H1 (cell line): ENCODE results near the gene WDR12. TPM values are rescaled to one million over a fixed set of nuclear protein-coding genes. Genes with fewer than 3 reads are reported as not detected.

ENCODE experiments used
- CTCF ChIA-PET: fragments of 300-600 bp; sonication (Branson Sonifier 250); formaldehyde crosslinking; loops from one replicate; lab custom pipeline; 2021; ENCODE audit not compliant: partially characterized antibody; lab: Charles Lee
- POLR2A ChIA-PET: fragments of 300-600 bp; sonication (Branson Sonifier 250); formaldehyde crosslinking; loops from one replicate; lab custom pipeline; 2021; ENCODE audit warnings: inconsistent platforms; ENCODE audit not compliant: partially characterized antibody; lab: Charles Lee
- DNase-seq, 2 experiments: peaks; one replicate each; pipeline versions ENCODE4 v3.0.0 to v3.0.0-alpha.2; 2010 to 2022; ENCODE audit warnings: low spot score in 2 of 2, low read depth in 1 of 2, mixed read lengths in 1 of 2
- FAIRE-seq: peaks from 2 replicates; lab custom pipeline; 2011; peaks lifted over from hg19 to GRCh38; lab: Jason Lieb, UNC
- H2AFZ ChIP-seq: 2 replicates; pipeline ENCODE4 v1.8.1; 2012; ENCODE audit warnings: low read length, inconsistent platforms
- H2AK5ac ChIP-seq: 2 replicates; pipeline ENCODE4 v1.6.1; 2013; ENCODE audit warnings: low read depth, low read length
- H2BK120ac ChIP-seq: replicated peaks from 2 replicates; pipeline ENCODE3; 2013; ENCODE audit warnings: low read depth, low read length, inconsistent platforms
- H2BK12ac ChIP-seq: 2 replicates; pipeline ENCODE4 v1.6.1; 2013; ENCODE audit warnings: low read depth, low read length
- H2BK15ac ChIP-seq: 2 replicates; pipeline ENCODE4 v1.6.1; 2013; ENCODE audit warnings: low read length
- H2BK20ac ChIP-seq: 2 replicates; pipeline ENCODE4 v1.6.1; 2013; ENCODE audit warnings: low read length
- H2BK5ac ChIP-seq: 2 replicates; pipeline ENCODE4 v1.6.1; 2013; ENCODE audit warnings: low read depth, low read length
- H3K14ac ChIP-seq: 2 replicates; pipeline ENCODE4 v1.6.1; 2013; ENCODE audit warnings: inconsistent platforms; ENCODE audit not compliant: insufficient read length
- H3K18ac ChIP-seq: 2 replicates; pipeline ENCODE4 v1.6.1; 2013; ENCODE audit warnings: low read length; ENCODE audit errors: extremely low read depth
- H3K23ac ChIP-seq: 2 replicates; pipeline ENCODE4 v1.6.1; 2013; ENCODE audit warnings: inconsistent platforms; ENCODE audit not compliant: insufficient read length
- H3K23me2 ChIP-seq: 2 replicates; pipeline ENCODE4 v1.6.1; 2013; ENCODE audit warnings: low read depth, low read length
- H3K27ac ChIP-seq: 2 replicates; pipeline ENCODE4 v1.6.1; 2011; ENCODE audit warnings: low read depth, low read length, inconsistent platforms
- H3K27me3 ChIP-seq, 4 experiments: replicated peaks in 1 of 4; 1 replicate in 1 of 4; 2 replicates in 3 of 4; pipeline versions ENCODE4 v1.6.1 to v1.8.1; 2011 to 2013; ENCODE audit warnings: low read length in 3 of 4, mild to moderate bottlenecking in 3 of 4, inconsistent platforms in 2 of 4, mixed read lengths in 2 of 4, moderate library complexity in 1 of 4; ENCODE audit not compliant: control insufficient read depth in 3 of 4, insufficient read depth in 3 of 4; ENCODE audit errors: extremely low read depth in 1 of 4
- H3K36me3 ChIP-seq, 4 experiments: 2 replicates each; pipeline versions ENCODE4 v1.6.1 to v1.8.1; 2011 to 2013; ENCODE audit warnings: mild to moderate bottlenecking in 4 of 4, low read length in 3 of 4, moderate library complexity in 2 of 4, control low read depth in 1 of 4, inconsistent platforms in 1 of 4; ENCODE audit not compliant: insufficient read depth in 4 of 4, control insufficient read depth in 2 of 4
- H3K4ac ChIP-seq: replicated peaks from 2 replicates; pipeline ENCODE3; 2013; ENCODE audit warnings: low read length, low read depth, mixed read lengths, inconsistent platforms; ENCODE audit not compliant: insufficient read length
- H3K4me1 ChIP-seq, 4 experiments: replicated peaks in 1 of 4; 1 replicate in 1 of 4; 2 replicates in 3 of 4; pipeline versions ENCODE4 v1.6.1 to v1.8.1; 2011 to 2013; ENCODE audit warnings: low read length in 3 of 4, inconsistent platforms in 2 of 4, mixed read lengths in 1 of 4; ENCODE audit not compliant: insufficient read depth in 4 of 4, control insufficient read depth in 3 of 4
- H3K4me2 ChIP-seq, 2 experiments: 2 replicates each; pipeline versions ENCODE4 v1.6.1 to v1.8.1; 2011 to 2013; ENCODE audit warnings: low read depth in 2 of 2, low read length in 2 of 2, control low read depth in 1 of 2, inconsistent platforms in 1 of 2, mild to moderate bottlenecking in 1 of 2; ENCODE audit not compliant: insufficient read depth in 1 of 2
- H3K4me3 ChIP-seq, 4 experiments: fragments of 200-600, 300-600 bp in 1 of 4; sonication (generic), shearing (Covaris generic), sonication (Bioruptor Twin) in 1 of 4; 2 replicates each; pipeline versions ENCODE4 v1.5.1 to v1.8.1; 2011 to 2016; ENCODE audit warnings: low read length in 4 of 4, low read depth in 3 of 4, control low read depth in 2 of 4, inconsistent platforms in 2 of 4, mild to moderate bottlenecking in 2 of 4, mixed read lengths in 1 of 4, moderate library complexity in 1 of 4; ENCODE audit not compliant: insufficient read depth in 2 of 4; ENCODE audit errors: extremely low read depth in 1 of 4
- H3K56ac ChIP-seq: replicated peaks from 2 replicates; pipeline ENCODE3; 2013; ENCODE audit warnings: low read depth, mild to moderate bottlenecking, mixed read lengths, low read length, inconsistent platforms; ENCODE audit not compliant: insufficient read length
- H3K79me1 ChIP-seq: 2 replicates; pipeline ENCODE4 v1.6.1; 2013; ENCODE audit warnings: low read depth, low read length, control low read depth
- H3K79me2 ChIP-seq, 2 experiments: 2 replicates each; pipeline versions ENCODE4 v1.6.1 to v1.8.1; 2012 to 2013; ENCODE audit warnings: low read length in 2 of 2, mild to moderate bottlenecking in 2 of 2, inconsistent platforms in 1 of 2; ENCODE audit not compliant: insufficient read depth in 2 of 2, control insufficient read depth in 1 of 2
- H3K9ac ChIP-seq, 4 experiments: replicated peaks in 1 of 4; 1 replicate in 1 of 4; 2 replicates in 3 of 4; pipeline versions ENCODE4 v1.6.1 to v1.8.1; 2011 to 2013; ENCODE audit warnings: low read depth in 3 of 4, low read length in 3 of 4, control low read depth in 2 of 4, mild to moderate bottlenecking in 2 of 4, moderate library complexity in 2 of 4, inconsistent platforms in 1 of 4; ENCODE audit errors: extremely low read depth in 1 of 4
- H3K9me3 ChIP-seq, 2 experiments: 2 replicates each; pipeline versions ENCODE4 v1.6.1 to v1.8.1; 2012 to 2013; ENCODE audit warnings: mild to moderate bottlenecking in 2 of 2, moderate library complexity in 2 of 2, control low read depth in 1 of 2, inconsistent platforms in 1 of 2, low read depth in 1 of 2, low read length in 1 of 2, mixed read lengths in 1 of 2; ENCODE audit not compliant: insufficient read depth in 2 of 2
- H4K20me1 ChIP-seq, 2 experiments: replicated peaks in 1 of 2; 2 replicates each; pipeline versions ENCODE3 to v1.8.1; 2011 to 2013; ENCODE audit warnings: inconsistent platforms in 2 of 2, low read length in 2 of 2, mild to moderate bottlenecking in 1 of 2; ENCODE audit not compliant: insufficient read depth in 2 of 2, control insufficient read depth in 1 of 2
- H4K5ac ChIP-seq: 2 replicates; pipeline ENCODE4 v1.6.1; 2013; ENCODE audit warnings: low read length, low read depth, mixed read lengths, inconsistent platforms; ENCODE audit not compliant: insufficient read length
- H4K8ac ChIP-seq: 2 replicates; pipeline ENCODE4 v1.8.0; 2013; ENCODE audit warnings: mild to moderate bottlenecking, moderate library complexity, low read length, inconsistent platforms; ENCODE audit not compliant: insufficient read depth; ENCODE audit errors: extremely low read depth
- H4K91ac ChIP-seq: replicated peaks from 2 replicates; pipeline ENCODE3; 2013; ENCODE audit warnings: low read length, mixed read lengths, inconsistent platforms; ENCODE audit not compliant: insufficient read length
- CHD1 ChIP-seq: IDR thresholded peaks from 2 replicates; pipeline ENCODE4 v1.6.1; 2012; ENCODE audit warnings: low read depth, low read length, improper control_type of control experiment
- RXRA ChIP-seq: IDR thresholded peaks from 2 replicates; pipeline ENCODE4 v1.6.1; 2011; ENCODE audit warnings: low read depth, mild to moderate bottlenecking, low read length, moderate library complexity; ENCODE audit not compliant: insufficient read depth
- SAP30 ChIP-seq: fragments of 300-600 bp; sonication (generic); IDR thresholded peaks from 2 replicates; pipeline ENCODE4 v1.7.1; 2012; ENCODE audit warnings: low read length, moderate library complexity, mild to moderate bottlenecking, inconsistent platforms; ENCODE audit not compliant: insufficient read depth, insufficient replicate concordance
- WGBS, 2 experiments: shearing (Covaris generic) in 1 of 2; methylation state at CpG; one replicate each; pipeline versions ENCODE4 v1.1.6 to v1.1.7; 2013 to 2015; ENCODE audit warnings: low lambda C conversion rate in 2 of 2, mixed read lengths in 2 of 2, inconsistent platforms in 1 of 2, low coverage in 1 of 2, missing lambda C conversion rate in 1 of 2; ENCODE audit not compliant: insufficient replicate concordance in 2 of 2, insufficient coverage in 1 of 2, insufficient read length in 1 of 2; ENCODE audit errors: extremely low coverage in 1 of 2, missing lambda C conversion rate in 1 of 2; 5-methylcytosine and 5-hydroxymethylcytosine counted together
- polyA plus RNA-seq, 7 experiments: library from polyadenylated mRNA; depleted of rRNA in 3 of 7; stranded (reverse) in 5 of 7; unstranded in 2 of 7; fragments of >200 nt in 5 of 7; fragments of 200-250 nt in 2 of 7; gene quantifications; 1 replicate in 5 of 7; 2 replicates in 1 of 7; 4 replicates in 1 of 7; pipeline versions ENCODE4 v1.2.1 to v1.2.3, GENCODE V29; 2011 to 2013; ENCODE audit warnings: missing spikeins in 2 of 7, mixed read lengths in 2 of 7
- total RNA-seq: library from RNA; stranded (reverse); fragmentation: NEBNext Ultra II Directional; extraction: Animal tissue kit (Norgen Biotek cat#: 25700); gene quantifications from 2 replicates; pipeline ENCODE4 v1.2.1, GENCODE V29; 2021

Gene WDR12
- total and polyA plus RNA-seq, 2 of the 8 experiments (the other 6 are each of a cell fraction or from before 2014, with no cell fraction given) = 25.0 to 183 TPM

DNA sequence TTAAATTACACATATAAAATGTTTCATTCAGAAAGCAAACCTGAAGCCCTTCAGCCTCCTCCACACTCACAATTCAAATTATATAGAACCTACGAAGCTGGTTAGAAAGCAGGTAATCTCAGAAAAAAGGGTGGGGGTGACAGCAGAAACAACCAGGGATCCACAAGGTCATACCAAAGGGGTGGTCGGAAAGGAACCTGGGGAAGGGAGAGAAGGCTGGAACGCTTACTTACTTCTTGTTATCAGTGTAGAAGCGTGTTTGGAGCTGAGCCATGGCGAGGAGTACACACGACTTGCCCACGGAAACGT is 316 bp downstream of the WDR12 start:
- peak overlapping the region; percentile 99 for H3K18ac ChIP-seq
- H3K79me1 ChIP-seq = peaks cover 3% of the 10 kb centered on the region
- H3K9me3 ChIP-seq = no peaks in the 10 kb centered on the region
- no peak overlapping the region for H3K14ac ChIP-seq
- H2BK15ac ChIP-seq = peak overlapping the region; percentile 89; the same call in 1 of the 2 replicates
- H3K27me3 ChIP-seq = no peaks in the 10 kb centered on the region
- peak overlapping the region; percentile 58 to 79 for H3K4me2 ChIP-seq
- peak overlapping the region; percentile 90 to 100 (median 94) for H3K9ac ChIP-seq
- H2BK5ac ChIP-seq = peak overlapping the region; percentile 98
- H3K27ac ChIP-seq = peak overlapping the region; percentile 74
- H2AFZ ChIP-seq = peak overlapping the region; percentile 99
- DNase-seq (no peak), FAIRE-seq (no peak)
- H3K4me1 ChIP-seq = no peaks in the 10 kb centered on the region; a peak in 1 of 7 replicates
- TF ChIP-seq RXRA (no peak), SAP30 (peak; percentile 97), CHD1 (0 out of 2 replicates have a peak, but pooled peaks have one; percentile 51)
- peak overlapping the region; percentile 81 for H3K56ac ChIP-seq
- H2AK5ac ChIP-seq = peak overlapping the region; percentile 95; the same call in 1 of the 2 replicates
- peaks cover 20 to 53% of the 10 kb centered on the region in 2 experiments for H3K79me2 ChIP-seq
- ChIA-PET POLR2A (interaction anchor here (0.7 to 2.6 kb wide), 21 partner anchors 11 to 417 kb away, joined by 3 to 10 read pairs (median 4); partner anchors contain the start of genes ABI2, CYP20A1, ICA1L and NBEAL1), CTCF (interaction anchor here (0.6 to 1.0 kb wide), 3 partner anchors 176 to 329 kb away, joined by 3 to 4 read pairs (median 3); no protein-coding TSS in a partner anchor)
- H4K8ac ChIP-seq = peak overlapping the region; percentile 88; the same call in 1 of the 2 replicates
- WGBS, 2 experiments = 0% methylated on average over 8 of the region's 8 CpGs; no CpG with 5 or more reads in 1 of the 2 experiments
- H3K23ac ChIP-seq = no peak overlapping the region
- peak overlapping the region; percentile 99 for H3K4ac ChIP-seq
- peak overlapping the region; percentile 75 for H4K91ac ChIP-seq
- H3K23me2 ChIP-seq = no peaks in the 10 kb centered on the region; the same call in 1 of the 2 replicates
- peak overlapping the region; percentile 94; the same call in 1 of the 2 replicates for H2BK12ac ChIP-seq
- H4K20me1 ChIP-seq = peaks cover 2% of the 10 kb centered on the region in 2 experiments
- peak overlapping the region; percentile 75 for H2BK120ac ChIP-seq
- peak overlapping the region; percentile 79 for H4K5ac ChIP-seq
- H3K36me3 ChIP-seq = peaks cover 0 to 15% (median 3%) of the 10 kb centered on the region in 4 experiments; a peak in 2 of 8 replicates
- peak overlapping the region; percentile 96 to 99 (median 98) for H3K4me3 ChIP-seq
- peak overlapping the region; percentile 83; the same call in 1 of the 2 replicates for H2BK20ac ChIP-seq
